Measurements from ENCODE around the gene SEPTIN2. TPM values are rescaled to one million over a fixed set of nuclear protein-coding genes. Genes with fewer than 3 reads are reported as not detected.

Gene SEPTIN2
- total RNA-seq, 2 experiments from 2014 or later = 198 to 275 TPM

- DNase-seq (ENCODE audit: low spot score) = no peak
- peaks cover 14% of the 10 kb centered on the region; the same call in 1 of the 2 replicates for H4K20me1 ChIP-seq (ENCODE audit: insufficient read depth, low read length)
- no peaks in the 10 kb centered on the region for H3K9me3 ChIP-seq (ENCODE audit: low read length)
- intact Hi-C loops (cut with micrococcal nuclease; ENCODE audit: unreplicated experiment) = loop anchor here (10.0 kb wide), 2 partner anchors 275 to 325 kb away; partner anchors contain the start of genes ATG4B, DTYMK and THAP4
- no peak overlapping the region for H2AFZ ChIP-seq (ENCODE audit: low read length)
- H3K4me2 ChIP-seq (ENCODE audit: low read length) = no peak overlapping the region
- TF ChIP-seq CTCF (conservative IDR thresholded peaks at IDR 0.05; ENCODE audit: low read length) (no peak), EZH2phosphoT487 (IDR thresholded peaks at IDR 0.05; ENCODE audit: borderline replicate concordance, low read depth, low read length) (no peak)
- H3K36me3 ChIP-seq (ENCODE audit: insufficient read depth, low read length) = peaks cover 8% of the 10 kb centered on the region
- H3K4me1 ChIP-seq (ENCODE audit: insufficient read depth, low read length, poor library complexity, severe bottlenecking) = peaks cover 33% of the 10 kb centered on the region
- CTCF ChIA-PET (ENCODE audit: unreplicated experiment) = interaction anchor here (0.7 kb wide), 1 partner anchor 240 kb away, joined by 3 read pairs; no protein-coding TSS in a partner anchor
- no peak overlapping the region for H3K27ac ChIP-seq (ENCODE audit: low read depth, low read length, poor library complexity, severe bottlenecking)
- POLR2A ChIA-PET = interaction anchor here (0.6 to 2.5 kb wide), 7 partner anchors 9 to 282 kb away, joined by 4 to 15 read pairs (median 5); no protein-coding TSS in a partner anchor
- H3K79me2 ChIP-seq (ENCODE audit: insufficient read depth, low read depth, low read length) = peaks cover 35% of the 10 kb centered on the region; the same call in 1 of the 2 replicates
- BruUV-seq (replicated peaks) = no TSS peak
- no peaks in the 10 kb centered on the region for H3K9me2 ChIP-seq (ENCODE audit: insufficient read depth, low read length)
- no peak overlapping the region for H3K4me3 ChIP-seq (ENCODE audit: low read depth, low read length, poor library complexity, severe bottlenecking)
These were observed 43.8 kb downstream of the SEPTIN2 start for GRCh38 chr2:241359481-241360045.

- no peak overlapping the region for H3K27ac ChIP-seq (ENCODE audit: low read depth, low read length, poor library complexity, severe bottlenecking)
- no peaks in the 10 kb centered on the region for H3K9me3 ChIP-seq (ENCODE audit: low read length)
- TF ChIP-seq CTCF (conservative IDR thresholded peaks at IDR 0.05; ENCODE audit: low read length) (no peak), EZH2phosphoT487 (IDR thresholded peaks at IDR 0.05; ENCODE audit: borderline replicate concordance, low read depth, low read length) (no peak)
- peaks cover 46% of the 10 kb centered on the region for H3K4me1 ChIP-seq (ENCODE audit: insufficient read depth, low read length, poor library complexity, severe bottlenecking)
- BruUV-seq (replicated peaks) = no TSS peak
- H3K4me3 ChIP-seq (ENCODE audit: low read depth, low read length, poor library complexity, severe bottlenecking) = no peak overlapping the region
- peaks cover 12% of the 10 kb centered on the region; the same call in 1 of the 2 replicates for H4K20me1 ChIP-seq (ENCODE audit: insufficient read depth, low read length)
- DNase-seq (ENCODE audit: low spot score) = no peak
- intact Hi-C loops (cut with micrococcal nuclease; ENCODE audit: unreplicated experiment) = no loop called here
- CTCF ChIA-PET (ENCODE audit: unreplicated experiment) = no interaction called here
- peaks cover 2% of the 10 kb centered on the region; the same call in 1 of the 2 replicates for H3K36me3 ChIP-seq (ENCODE audit: insufficient read depth, low read length)
- H3K4me2 ChIP-seq (ENCODE audit: low read length) = no peak overlapping the region
- H2AFZ ChIP-seq (ENCODE audit: low read length) = no peak overlapping the region
- no peaks in the 10 kb centered on the region for H3K9me2 ChIP-seq (ENCODE audit: insufficient read depth, low read length)
- peaks cover 40% of the 10 kb centered on the region; the same call in 1 of the 2 replicates for H3K79me2 ChIP-seq (ENCODE audit: insufficient read depth, low read depth, low read length)
- POLR2A ChIA-PET = interaction anchor here (2.7 kb wide), 1 partner anchor 11 kb away, joined by 9 read pairs; no protein-coding TSS in a partner anchor
These were observed 47.7 kb downstream of the SEPTIN2 start for GRCh38 chr2:241363426-241363825.

GRCh38 chr2:241364781-241365180 lies 49.1 kb downstream of the SEPTIN2 start:
- DNase-seq (ENCODE audit: low spot score) = no peak
- no peak overlapping the region for H3K27ac ChIP-seq (ENCODE audit: low read depth, low read length, poor library complexity, severe bottlenecking)
- TSS peak; percentile 4 for BruUV-seq (replicated peaks)
- no peak overlapping the region for H2AFZ ChIP-seq (ENCODE audit: low read length)
- no peaks in the 10 kb centered on the region for H3K9me3 ChIP-seq (ENCODE audit: low read length)
- TF ChIP-seq CTCF (conservative IDR thresholded peaks at IDR 0.05; ENCODE audit: low read length) = no peak
- no peak for TF ChIP-seq EZH2phosphoT487 (IDR thresholded peaks at IDR 0.05; ENCODE audit: borderline replicate concordance, low read depth, low read length)
- H3K4me1 ChIP-seq (ENCODE audit: insufficient read depth, low read length, poor library complexity, severe bottlenecking) = peaks cover 49% of the 10 kb centered on the region
- intact Hi-C loops (cut with micrococcal nuclease; ENCODE audit: unreplicated experiment) = no loop called here
- ChIA-PET POLR2A (interaction anchor here (0.7 to 2.7 kb wide), 2 partner anchors 9 to 18 kb away, joined by 3 to 9 read pairs; no protein-coding TSS in a partner anchor), CTCF (ENCODE audit: unreplicated experiment) (no interaction called here)
- H3K36me3 ChIP-seq (ENCODE audit: insufficient read depth, low read length) = peaks cover 2% of the 10 kb centered on the region; the same call in 1 of the 2 replicates
- H3K9me2 ChIP-seq (ENCODE audit: insufficient read depth, low read length) = no peaks in the 10 kb centered on the region
- H3K4me3 ChIP-seq (ENCODE audit: low read depth, low read length, poor library complexity, severe bottlenecking) = no peak overlapping the region
- H4K20me1 ChIP-seq (ENCODE audit: insufficient read depth, low read length) = 0 out of 2 replicates have a peak, but pooled peaks cover 5% of the 10 kb centered on the region
- no peak overlapping the region for H3K4me2 ChIP-seq (ENCODE audit: low read length)
- peaks cover 43% of the 10 kb centered on the region; the same call in 1 of the 2 replicates for H3K79me2 ChIP-seq (ENCODE audit: insufficient read depth, low read depth, low read length)

Data from OCI-LY7 (cell line).